K562 (cell line): ENCODE data around the gene XRCC2. TPM values are rescaled to one million over a fixed set of nuclear protein-coding genes. Genes with fewer than 3 reads are reported as not detected.
A peak's percentile ranks its signal among the peaks of the same experiment; 100 is the strongest.

ENCODE experiments used
- ATF7 ChIP-seq: fragments of 450-650 bp; IDR thresholded peaks from 2 replicates; pipeline ENCODE4 v1.7.1; 2014; ENCODE audit warnings: mild to moderate bottlenecking, moderate library complexity
- CBX8 ChIP-seq: fragments of 200-600 bp; sonication (generic); IDR thresholded peaks from 2 replicates; pipeline ENCODE4 v1.6.1; 2012; ENCODE audit warnings: borderline replicate concordance, mixed run types, low read depth, mild to moderate bottlenecking, moderate library complexity, mixed read lengths, low read length, control low read depth, inconsistent platforms; ENCODE audit not compliant: poor library complexity, severe bottlenecking; ENCODE audit errors: extremely low read depth
- CREB1 ChIP-seq, 2 experiments: sonication (generic) in 1 of 2; formaldehyde crosslinking in 1 of 2; IDR thresholded peaks; 2 replicates each; pipeline versions ENCODE4 v1.6.1 to v1.8.0; 2012 to 2022; ENCODE audit warnings: inconsistent platforms in 1 of 2, mild to moderate bottlenecking in 1 of 2, missing genetic modification reagents in 1 of 2, moderate library complexity in 1 of 2
- DNMT1 ChIP-seq: fragments of 450-650 bp; IDR thresholded peaks from 2 replicates; pipeline ENCODE4 v1.6.1; 2016; ENCODE audit warnings: antibody characterized with exemption, mild to moderate bottlenecking
- EGR1 ChIP-seq: fragments of 450-650 bp; conservative IDR thresholded peaks from 2 replicates; pipeline ENCODE4 v1.6.1; 2017; ENCODE audit warnings: mild to moderate bottlenecking
- GTF2F1 ChIP-seq: IDR thresholded peaks from 2 replicates; pipeline ENCODE4 v1.6.1; 2011; ENCODE audit warnings: low read depth, low read length, improper control_type of control experiment
- KDM5B ChIP-seq: fragments of 200-600 bp; sonication (generic); IDR thresholded peaks from 2 replicates; pipeline ENCODE4 v1.6.1; 2012; ENCODE audit warnings: low read depth, mild to moderate bottlenecking, moderate library complexity, low read length, control low read depth, inconsistent platforms; ENCODE audit not compliant: insufficient replicate concordance
- L3MBTL2 ChIP-seq: fragments of 450-650 bp; IDR thresholded peaks from 2 replicates; pipeline ENCODE4 v1.6.1; 2016; ENCODE audit warnings: mild to moderate bottlenecking, moderate library complexity
- NR2C2 ChIP-seq, 2 experiments: fragments of 200-800 bp in 1 of 2; sonication (Bioruptor generic) in 1 of 2; sonication (generic) in 1 of 2; formaldehyde crosslinking in 1 of 2; IDR thresholded peaks; 2 replicates each; pipeline versions ENCODE4 v1.6.1 to v1.8.0; 2016 to 2022; ENCODE audit warnings: mild to moderate bottlenecking in 1 of 2, missing compliant biosample characterization in 1 of 2, missing genetic modification characterization in 1 of 2, missing genetic modification reagents in 1 of 2
- PRPF4 ChIP-seq: fragments of 200-400 bp; formaldehyde crosslinking; IDR thresholded peaks from one replicate; pipeline ENCODE4 v1.6.1; 2017; ENCODE audit warnings: low read length, low read depth, mild to moderate bottlenecking; ENCODE audit not compliant: insufficient read depth, poor library complexity, severe bottlenecking
- SMAD4 ChIP-seq: fragments of 250-450 bp; sonication (Bioruptor Pico); conservative IDR thresholded peaks from 2 replicates; pipeline ENCODE4 v1.8.0; 2021; ENCODE audit warnings: inconsistent platforms, mild to moderate bottlenecking, moderate library complexity
- TAF15 ChIP-seq: fragments of 200-400 bp; formaldehyde crosslinking; IDR thresholded peaks from 2 replicates; pipeline ENCODE4 v1.6.1; 2017; ENCODE audit warnings: mild to moderate bottlenecking, low read depth, low read length, moderate library complexity
- TEAD2 ChIP-seq: fragments of 450-650 bp; IDR thresholded peaks from 2 replicates; pipeline ENCODE4 v1.6.1; 2016; ENCODE audit warnings: missing genetic modification characterization, control low read depth, missing compliant biosample characterization
- ZNF134 ChIP-seq: fragments of 250-450 bp; sonication (Bioruptor Pico); conservative IDR thresholded peaks from 2 replicates; pipeline ENCODE4 v1.4.0; 2020
- ZNF23 ChIP-seq: fragments of 250-450 bp; sonication (Bioruptor Pico); IDR thresholded peaks from 2 replicates; pipeline ENCODE4 v1.4.0; 2020; ENCODE audit warnings: mild to moderate bottlenecking
- ZNF282 ChIP-seq: sonication (generic); formaldehyde crosslinking; IDR thresholded peaks from 2 replicates; pipeline ENCODE4 v1.8.1; 2023; ENCODE audit warnings: missing genetic modification reagents
- ZNF316 ChIP-seq: fragments of 450-650 bp; IDR thresholded peaks from 2 replicates; pipeline ENCODE4 v1.6.1; 2016
- polyA plus RNA-seq, 8 experiments: library from polyadenylated mRNA; depleted of rRNA in 4 of 8; stranded (reverse) in 5 of 8; unstranded in 3 of 8; fragments of >200 nt; fragmentation: Nextera tagmentation in 2 of 8; fragmentation: Illumina TruSeq in 1 of 8; extraction: Ambion mirVana in 2 of 8; extraction: Trizol in 1 of 8; gene quantifications; 2 replicates each; pipeline versions ENCODE4 v1.2.1 to v1.2.3, GENCODE V29; 2011 to 2014; ENCODE audit warnings: inconsistent platforms in 1 of 8, missing spikeins in 1 of 8
- total RNA-seq, 7 experiments: library from RNA; depleted of rRNA in 6 of 7; stranded (reverse); fragments of >200 nt in 6 of 7; fragmentation: Illumina TruSeq in 2 of 7; extraction: Trizol in 2 of 7; gene quantifications; 2 replicates each; pipeline versions ENCODE4 v1.2.1 to v1.2.3, GENCODE V29; 2011 to 2021; ENCODE audit warnings: low replicate concordance in 1 of 7
- TF ChIP-seq, protein P1 (sequence below): fragments of 150-350 bp; IDR thresholded peaks from 2 replicates; pipeline ENCODE4 v1.6.1; 2014; ENCODE audit warnings: low read depth, mild to moderate bottlenecking, low read length, borderline replicate concordance
- TF ChIP-seq, protein P2 (sequence below): sonication (generic); formaldehyde crosslinking; IDR thresholded peaks from 2 replicates; pipeline ENCODE4 v1.8.0; 2022; ENCODE audit warnings: mild to moderate bottlenecking, missing genetic modification reagents
- TF ChIP-seq, protein P3 (sequence below), 2 experiments: fragments of 450-650 bp; conservative IDR thresholded peaks; 2 replicates each; pipeline ENCODE4 v1.6.1; 2017; ENCODE audit warnings: mild to moderate bottlenecking in 2 of 2, moderate library complexity in 2 of 2

The XRCC2 gene
- total and polyA plus RNA-seq, 9 of the 15 experiments (the other 6 are each of a cell fraction or from before 2014, with no cell fraction given) = 16.2 to 58.0 (median 39.8) TPM

- TF ChIP-seq CBX8 = no peak
- no peak for TF ChIP-seq TAF15
- 0 out of 2 replicates have a peak, but pooled peaks have one; percentile 14 for TF ChIP-seq NR2C2 (CRISPR knock-in tag; IDR thresholded peaks at IDR 0.05)
- TF ChIP-seq NR2C2 (tag; IDR thresholded peaks at IDR 0.05) = no peak
- TF ChIP-seq PRPF4 = no peak
- no peak for TF ChIP-seq DNMT1
- TF ChIP-seq GTF2F1 = no peak
- TF ChIP-seq ZNF134 (CRISPR knock-in tag) = no peak
- no peak for TF ChIP-seq ATF7
- no peak for TF ChIP-seq L3MBTL2
- TF ChIP-seq ZNF282 (CRISPR knock-in tag) = no peak
- TF ChIP-seq ZNF316 = no peak
- no peak for TF ChIP-seq ZNF23 (CRISPR knock-in tag)
- TF ChIP-seq TEAD2 (tag) = no peak
- TF ChIP-seq, protein P1, sequence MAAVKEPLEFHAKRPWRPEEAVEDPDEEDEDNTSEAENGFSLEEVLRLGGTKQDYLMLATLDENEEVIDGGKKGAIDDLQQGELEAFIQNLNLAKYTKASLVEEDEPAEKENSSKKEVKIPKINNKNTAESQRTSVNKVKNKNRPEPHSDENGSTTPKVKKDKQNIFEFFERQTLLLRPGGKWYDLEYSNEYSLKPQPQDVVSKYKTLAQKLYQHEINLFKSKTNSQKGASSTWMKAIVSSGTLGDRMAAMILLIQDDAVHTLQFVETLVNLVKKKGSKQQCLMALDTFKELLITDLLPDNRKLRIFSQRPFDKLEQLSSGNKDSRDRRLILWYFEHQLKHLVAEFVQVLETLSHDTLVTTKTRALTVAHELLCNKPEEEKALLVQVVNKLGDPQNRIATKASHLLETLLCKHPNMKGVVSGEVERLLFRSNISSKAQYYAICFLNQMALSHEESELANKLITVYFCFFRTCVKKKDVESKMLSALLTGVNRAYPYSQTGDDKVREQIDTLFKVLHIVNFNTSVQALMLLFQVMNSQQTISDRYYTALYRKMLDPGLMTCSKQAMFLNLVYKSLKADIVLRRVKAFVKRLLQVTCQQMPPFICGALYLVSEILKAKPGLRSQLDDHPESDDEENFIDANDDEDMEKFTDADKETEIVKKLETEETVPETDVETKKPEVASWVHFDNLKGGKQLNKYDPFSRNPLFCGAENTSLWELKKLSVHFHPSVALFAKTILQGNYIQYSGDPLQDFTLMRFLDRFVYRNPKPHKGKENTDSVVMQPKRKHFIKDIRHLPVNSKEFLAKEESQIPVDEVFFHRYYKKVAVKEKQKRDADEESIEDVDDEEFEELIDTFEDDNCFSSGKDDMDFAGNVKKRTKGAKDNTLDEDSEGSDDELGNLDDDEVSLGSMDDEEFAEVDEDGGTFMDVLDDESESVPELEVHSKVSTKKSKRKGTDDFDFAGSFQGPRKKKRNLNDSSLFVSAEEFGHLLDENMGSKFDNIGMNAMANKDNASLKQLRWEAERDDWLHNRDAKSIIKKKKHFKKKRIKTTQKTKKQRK = no peak
- no peak for TF ChIP-seq KDM5B
- TF ChIP-seq CREB1 (IDR thresholded peaks at IDR 0.05) = no peak
- TF ChIP-seq CREB1 (CRISPR knock-in tag; IDR thresholded peaks at IDR 0.05) = no peak
- TF ChIP-seq, protein P2, sequence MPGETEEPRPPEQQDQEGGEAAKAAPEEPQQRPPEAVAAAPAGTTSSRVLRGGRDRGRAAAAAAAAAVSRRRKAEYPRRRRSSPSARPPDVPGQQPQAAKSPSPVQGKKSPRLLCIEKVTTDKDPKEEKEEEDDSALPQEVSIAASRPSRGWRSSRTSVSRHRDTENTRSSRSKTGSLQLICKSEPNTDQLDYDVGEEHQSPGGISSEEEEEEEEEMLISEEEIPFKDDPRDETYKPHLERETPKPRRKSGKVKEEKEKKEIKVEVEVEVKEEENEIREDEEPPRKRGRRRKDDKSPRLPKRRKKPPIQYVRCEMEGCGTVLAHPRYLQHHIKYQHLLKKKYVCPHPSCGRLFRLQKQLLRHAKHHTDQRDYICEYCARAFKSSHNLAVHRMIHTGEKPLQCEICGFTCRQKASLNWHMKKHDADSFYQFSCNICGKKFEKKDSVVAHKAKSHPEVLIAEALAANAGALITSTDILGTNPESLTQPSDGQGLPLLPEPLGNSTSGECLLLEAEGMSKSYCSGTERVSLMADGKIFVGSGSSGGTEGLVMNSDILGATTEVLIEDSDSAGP (CRISPR knock-in tag) = no peak
- no peak for TF ChIP-seq EGR1
- TF ChIP-seq, protein P3, sequence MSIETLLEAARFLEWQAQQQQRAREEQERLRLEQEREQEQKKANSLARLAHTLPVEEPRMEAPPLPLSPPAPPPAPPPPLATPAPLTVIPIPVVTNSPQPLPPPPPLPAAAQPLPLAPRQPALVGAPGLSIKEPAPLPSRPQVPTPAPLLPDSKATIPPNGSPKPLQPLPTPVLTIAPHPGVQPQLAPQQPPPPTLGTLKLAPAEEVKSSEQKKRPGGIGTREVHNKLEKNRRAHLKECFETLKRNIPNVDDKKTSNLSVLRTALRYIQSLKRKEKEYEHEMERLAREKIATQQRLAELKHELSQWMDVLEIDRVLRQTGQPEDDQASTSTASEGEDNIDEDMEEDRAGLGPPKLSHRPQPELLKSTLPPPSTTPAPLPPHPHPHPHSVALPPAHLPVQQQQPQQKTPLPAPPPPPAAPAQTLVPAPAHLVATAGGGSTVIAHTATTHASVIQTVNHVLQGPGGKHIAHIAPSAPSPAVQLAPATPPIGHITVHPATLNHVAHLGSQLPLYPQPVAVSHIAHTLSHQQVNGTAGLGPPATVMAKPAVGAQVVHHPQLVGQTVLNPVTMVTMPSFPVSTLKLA (conservative IDR thresholded peaks at IDR 0.05) = peak; percentile 87 to 93
- no peak for TF ChIP-seq SMAD4
Observed at GRCh38 chr7:152674860-152675758, 832 bp downstream of the XRCC2 start (continued).
